Progenitor cell of endocrine pancreas (in vitro differentiated cells): Measurements from ENCODE around the gene SURF4. TPM values are rescaled to one million over a fixed set of nuclear protein-coding genes. Genes with fewer than 3 reads are reported as not detected.
A peak's percentile ranks its signal among the peaks of the same experiment; 100 is the strongest.

ENCODE experiments used
- DNase-seq: peaks from one replicate; pipeline ENCODE4 v3.0.0; 2021; ENCODE audit warnings: low spot score; ENCODE audit not compliant: unreplicated experiment
- H3K27ac Mint-ChIP-seq: 2 replicates; pipeline ENCODE4 v1.8.0; 2021; ENCODE audit warnings: mild to moderate bottlenecking, moderate library complexity, mixed read lengths
- H3K27me3 Mint-ChIP-seq: 2 replicates; pipeline ENCODE4 v1.8.0; 2021; ENCODE audit warnings: mixed read lengths
- H3K36me3 Mint-ChIP-seq: 2 replicates; pipeline ENCODE4 v1.8.0; 2022; ENCODE audit warnings: mixed read lengths; ENCODE audit not compliant: insufficient read depth
- H3K4me1 Mint-ChIP-seq: 2 replicates; pipeline ENCODE4 v1.8.0; 2021; ENCODE audit warnings: low read depth, mixed read lengths
- H3K4me3 Mint-ChIP-seq: 2 replicates; pipeline ENCODE4 v1.8.0; 2021; ENCODE audit warnings: low read depth, mild to moderate bottlenecking, moderate library complexity, mixed read lengths
- H3K9me3 Mint-ChIP-seq: 2 replicates; pipeline ENCODE4 v1.8.0; 2021; ENCODE audit warnings: low read depth, mixed read lengths
- total RNA-seq: library from RNA; stranded (reverse); gene quantifications from 2 replicates; pipeline ENCODE4 v1.2.1, GENCODE V29; 2021
- TF ChIP-seq, protein P1 (sequence below): fragments of 200-600 bp; sonication (generic); IDR thresholded peaks from one replicate; pipeline ENCODE4 v1.5.0; 2021; ENCODE audit warnings: antibody characterized with exemption, mild to moderate bottlenecking; ENCODE audit not compliant: unreplicated experiment

Gene SURF4
- total RNA-seq, 1 donor from 2014 or later: 122 TPM

GRCh38 chr9:133352635-133353340 is 23.1 kb downstream of the SURF4 start:
- no peak overlapping the region for H3K4me3 Mint-ChIP-seq
- no peak for DNase-seq
- peaks cover 21% of the 10 kb centered on the region for H3K4me1 Mint-ChIP-seq
- peak overlapping the region; percentile 80 for H3K27ac Mint-ChIP-seq
- no peaks in the 10 kb centered on the region for H3K9me3 Mint-ChIP-seq
- peaks cover 27% of the 10 kb centered on the region for H3K36me3 Mint-ChIP-seq
- TF ChIP-seq, protein P1, sequence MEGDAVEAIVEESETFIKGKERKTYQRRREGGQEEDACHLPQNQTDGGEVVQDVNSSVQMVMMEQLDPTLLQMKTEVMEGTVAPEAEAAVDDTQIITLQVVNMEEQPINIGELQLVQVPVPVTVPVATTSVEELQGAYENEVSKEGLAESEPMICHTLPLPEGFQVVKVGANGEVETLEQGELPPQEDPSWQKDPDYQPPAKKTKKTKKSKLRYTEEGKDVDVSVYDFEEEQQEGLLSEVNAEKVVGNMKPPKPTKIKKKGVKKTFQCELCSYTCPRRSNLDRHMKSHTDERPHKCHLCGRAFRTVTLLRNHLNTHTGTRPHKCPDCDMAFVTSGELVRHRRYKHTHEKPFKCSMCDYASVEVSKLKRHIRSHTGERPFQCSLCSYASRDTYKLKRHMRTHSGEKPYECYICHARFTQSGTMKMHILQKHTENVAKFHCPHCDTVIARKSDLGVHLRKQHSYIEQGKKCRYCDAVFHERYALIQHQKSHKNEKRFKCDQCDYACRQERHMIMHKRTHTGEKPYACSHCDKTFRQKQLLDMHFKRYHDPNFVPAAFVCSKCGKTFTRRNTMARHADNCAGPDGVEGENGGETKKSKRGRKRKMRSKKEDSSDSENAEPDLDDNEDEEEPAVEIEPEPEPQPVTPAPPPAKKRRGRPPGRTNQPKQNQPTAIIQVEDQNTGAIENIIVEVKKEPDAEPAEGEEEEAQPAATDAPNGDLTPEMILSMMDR: no peak
- H3K27me3 Mint-ChIP-seq: no peaks in the 10 kb centered on the region

- peaks cover 27% of the 10 kb centered on the region for H3K36me3 Mint-ChIP-seq
Observed at GRCh38 chr9:133351908-133352634, 23.8 kb downstream of the SURF4 start.

DNA sequence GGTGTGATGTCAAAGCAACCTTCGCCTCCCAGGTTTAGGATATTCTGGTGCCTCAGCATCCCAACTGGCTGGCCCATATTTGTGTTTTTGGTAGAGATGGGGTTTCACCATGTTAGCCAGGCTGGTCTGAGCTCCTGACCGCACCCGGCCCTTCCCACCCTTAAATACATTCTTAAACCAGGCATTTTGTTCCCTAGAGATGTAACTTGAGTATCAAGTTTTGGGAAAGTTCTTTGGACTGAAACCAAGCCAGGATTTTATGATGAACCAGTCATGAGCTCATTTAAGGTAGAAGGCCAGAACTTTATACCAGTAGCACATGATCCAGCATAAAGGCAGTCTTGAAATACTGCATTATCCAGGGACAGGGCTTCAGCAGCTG is 24.3 kb downstream of the SURF4 start:
- no peak for DNase-seq
- no peak overlapping the region for H3K27ac Mint-ChIP-seq
- H3K4me3 Mint-ChIP-seq: no peak overlapping the region
- H3K4me1 Mint-ChIP-seq: peaks cover 21% of the 10 kb centered on the region
- no peaks in the 10 kb centered on the region for H3K9me3 Mint-ChIP-seq
- no peaks in the 10 kb centered on the region for H3K27me3 Mint-ChIP-seq
- TF ChIP-seq, protein P1: no peak
- H3K36me3 Mint-ChIP-seq: peaks cover 27% of the 10 kb centered on the region

More at GRCh38 chr9:133351908-133352634, 23.8 kb downstream of the SURF4 start:
- Mint-ChIP-seq H3K9me3 (no peaks in the 10 kb centered on the region), H3K27ac (peak overlapping the region; percentile 80), H3K4me1 (peaks cover 17% of the 10 kb centered on the region), H3K27me3 (no peaks in the 10 kb centered on the region), H3K4me3 (no peak overlapping the region)
- TF ChIP-seq, protein P1: peak; percentile 57
- DNase-seq: no peak

DNA sequence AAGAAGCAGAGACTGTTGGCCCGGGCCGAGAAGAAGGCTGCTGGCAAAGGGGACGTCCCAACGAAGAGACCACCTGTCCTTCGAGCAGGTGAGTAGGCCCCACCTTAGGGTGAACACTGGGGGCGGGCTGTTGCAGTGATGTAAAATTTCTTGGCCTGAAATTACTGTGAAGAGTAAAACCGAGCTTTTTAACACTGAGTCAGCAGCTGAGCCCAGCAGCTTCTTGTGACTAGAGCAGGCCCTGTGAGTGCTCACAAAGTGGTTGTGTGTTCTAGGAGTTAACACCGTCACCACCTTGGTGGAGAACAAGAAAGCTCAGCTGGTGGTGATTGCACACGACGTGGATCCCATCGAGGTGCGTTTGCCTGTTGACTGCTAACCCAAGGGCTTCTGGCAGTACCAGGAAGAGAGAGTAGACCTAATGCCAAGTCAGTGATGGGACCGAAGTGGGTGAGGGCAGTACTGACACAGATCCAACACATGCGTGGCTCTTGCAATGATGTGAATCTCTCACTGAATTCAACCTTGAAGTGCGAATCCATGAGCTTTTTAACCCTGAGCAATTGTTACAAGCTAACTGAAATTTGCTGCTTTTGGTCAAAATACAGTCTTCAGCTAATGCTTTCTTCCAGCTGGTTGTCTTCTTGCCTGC is 25.8 kb downstream of the SURF4 start:
- no peaks in the 10 kb centered on the region for H3K27me3 Mint-ChIP-seq
- peaks cover 27% of the 10 kb centered on the region for H3K36me3 Mint-ChIP-seq
- DNase-seq: no peak
- peak overlapping the region; percentile 100 for H3K4me3 Mint-ChIP-seq
- H3K27ac Mint-ChIP-seq: peak overlapping the region; percentile 100
- H3K4me1 Mint-ChIP-seq: peaks cover 24% of the 10 kb centered on the region
- TF ChIP-seq, protein P1: no peak
- H3K9me3 Mint-ChIP-seq: no peaks in the 10 kb centered on the region

GRCh38 chr9:133348718-133349573 is 26.9 kb downstream of the SURF4 start:
- Mint-ChIP-seq H3K36me3 (peaks cover 27% of the 10 kb centered on the region), H3K9me3 (no peaks in the 10 kb centered on the region), H3K4me3 (peak overlapping the region; percentile 100), H3K27me3 (no peaks in the 10 kb centered on the region), H3K4me1 (peaks cover 24% of the 10 kb centered on the region), H3K27ac (peak overlapping the region; percentile 100)
- DNase-seq: no peak
- TF ChIP-seq, protein P1: no peak
